Kidney tubule cell (primary cell): Measurements from ENCODE around the gene SMPD4.
A peak's percentile ranks its signal among the peaks of the same experiment; 100 is the strongest.
"Not testable (repeated sequence)": the region's sequence is repeated elsewhere in the genome, so short reads cannot be mapped to it uniquely, and the experiment has no call there.

Experiments
- DNase-seq: peaks from one replicate; pipeline ENCODE4 v3.0.0-alpha.2; 2018; ENCODE audit warnings: low spot score

SMPD4 gene

GRCh38 chr2:130157354-130157753, 24.0 kb downstream of the SMPD4 start:
- not testable (repeated sequence) for DNase-seq

- DNase-seq = no peak
Measured at GRCh38 chr2:130156624-130157004, 24.8 kb downstream of the SMPD4 start.

- DNase-seq = peak; percentile 69
Measured at GRCh38 chr2:130155956-130156623, 25.3 kb downstream of the SMPD4 start.

- DNase-seq = no peak
Measured at GRCh38 chr2:130154773-130155765, 26.3 kb downstream of the SMPD4 start.

- not testable (repeated sequence) for DNase-seq
Measured at GRCh38 chr2:130154423-130154770, 27.0 kb downstream of the SMPD4 start.

- DNase-seq = not testable (repeated sequence)
Measured at GRCh38 chr2:130153721-130154422, 27.5 kb downstream of the SMPD4 start.

- no peak for DNase-seq
Measured at GRCh38 chr2:130152816-130153595, 28.4 kb downstream of the SMPD4 start.

- DNase-seq = not testable (repeated sequence)
Measured at GRCh38 chr2:130152136-130152815, 29.1 kb downstream of the SMPD4 start.

- not testable (repeated sequence) for DNase-seq
Measured at GRCh38 chr2:130151145-130151512, 30.3 kb downstream of the SMPD4 start.

- no peak for DNase-seq
Measured at GRCh38 chr2:130150181-130151144, 30.9 kb downstream of the SMPD4 start.

GRCh38 chr2:130148515-130148914, 32.9 kb downstream of the SMPD4 start:
- not testable (repeated sequence) for DNase-seq

- DNase-seq = peak; percentile 57
Measured at GRCh38 chr2:130145006-130145414, 36.4 kb downstream of the SMPD4 start, which contains the start of gene CCDC74B. Gene CCDC74B, minus strand, starts transcription at chr2:130145112. Its CDS starts 116 bp downstream, at chr2:130144996.

- DNase-seq = not testable (repeated sequence)
Measured at GRCh38 chr2:130143266-130144039, 37.9 kb downstream of the SMPD4 start.

- DNase-seq = not testable (repeated sequence)
Measured at GRCh38 chr2:130142396-130143265, 38.8 kb downstream of the SMPD4 start.

- DNase-seq = not testable (repeated sequence)
Measured at GRCh38 chr2:130141645-130142370, 39.6 kb downstream of the SMPD4 start.

GRCh38 chr2:130141002-130141401, 40.4 kb downstream of the SMPD4 start:
- not testable (repeated sequence) for DNase-seq

- DNase-seq = not testable (repeated sequence)
Measured at GRCh38 chr2:130140516-130140915, 40.9 kb downstream of the SMPD4 start.
